K562 (cell line): ENCODE measurements around the gene SYT15. TPM values are rescaled to one million over a fixed set of nuclear protein-coding genes. Genes with fewer than 3 reads are reported as not detected.

ENCODE experiments used
- ATAC-seq: fragments of 200-7000 bp; cut with Tn5 transposase; 3 replicates; pipeline ENCODE4 v1.9.1; 2020; ENCODE audit warnings: moderate library complexity
- BruUV-seq: library from RNA; stranded (reverse); fragments of 400-500 nt; replicated peaks from 2 replicates; lab custom pipeline; 2021; lab: Mats Ljungman, UMichigan
- CTCF ChIA-PET: fragments of 300-600 bp; formaldehyde crosslinking; extraction: SDS; loops from one replicate; lab custom pipeline; 2021; ENCODE audit warnings: low intra/inter-chr PET ratio; lab: Yijun Ruan, JAX
- POLR2A ChIA-PET: fragments of 300-600, 350-650 bp; sonication (Branson Sonifier 250); formaldehyde crosslinking; extraction: SDS; loops from one replicate; lab custom pipeline; 2021; ENCODE audit warnings: antibody characterized with exemption, inconsistent platforms; lab: Yijun Ruan, JAX
- DNase-seq, 4 experiments: peaks; one replicate each; pipeline versions ENCODE4 v3.0.0 to v3.0.0-alpha.2; 2011 to 2018; ENCODE audit warnings: low spot score in 3 of 4, mixed read lengths in 3 of 4; ENCODE audit errors: extremely low read depth in 1 of 4
- FAIRE-seq: peaks from 2 replicates; lab custom pipeline; 2011; peaks lifted over from hg19 to GRCh38; lab: Jason Lieb, UNC
- H2AFZ ChIP-seq: 2 replicates; pipeline ENCODE4 v1.6.0; 2011; ENCODE audit warnings: low read depth, low read length, control low read depth, inconsistent platforms
- H3K27ac ChIP-seq: fragments of 200-600 bp; 3 replicates; pipeline ENCODE4 v1.8.0; 2011; ENCODE audit warnings: low read depth, mild to moderate bottlenecking, control low read depth, inconsistent platforms, low read length, moderate library complexity, mixed read lengths; ENCODE audit errors: extremely low read depth
- H3K27me3 ChIP-seq, 2 experiments: fragments of 300-600 bp in 1 of 2; 2 replicates in 1 of 2; 3 replicates in 1 of 2; pipeline versions ENCODE4 v1.6.0 to v1.8.0; 2011; ENCODE audit warnings: inconsistent platforms in 2 of 2, low read length in 2 of 2, mild to moderate bottlenecking in 1 of 2, mixed read lengths in 1 of 2, moderate library complexity in 1 of 2; ENCODE audit not compliant: control insufficient read depth in 2 of 2, insufficient read depth in 2 of 2
- H3K36me3 ChIP-seq: fragments of 300-600 bp; 3 replicates; pipeline ENCODE4 v1.8.0; 2011; ENCODE audit warnings: mild to moderate bottlenecking, low read length, inconsistent platforms; ENCODE audit not compliant: control insufficient read depth, insufficient read depth
- H3K4me1 ChIP-seq, 2 experiments: fragments of 200-600 bp in 1 of 2; replicated peaks in 1 of 2; 2 replicates in 1 of 2; 3 replicates in 1 of 2; pipeline versions ENCODE4 v1.5.1 to v1.8.0; 2011; ENCODE audit warnings: inconsistent platforms in 2 of 2, low read length in 2 of 2, mild to moderate bottlenecking in 1 of 2, mixed read lengths in 1 of 2, moderate library complexity in 1 of 2; ENCODE audit not compliant: control insufficient read depth in 2 of 2, insufficient read depth in 2 of 2
- H3K4me2 ChIP-seq: 2 replicates; pipeline ENCODE4 v1.6.1; 2011; ENCODE audit warnings: low read length, control low read depth, inconsistent platforms, mixed read lengths; ENCODE audit not compliant: insufficient read depth
- H3K4me3 ChIP-seq: fragments of 200-600 bp; sonication (generic), shearing (Covaris generic); 2 replicates; pipeline ENCODE4 v1.5.1; 2016; ENCODE audit warnings: control low read depth, inconsistent platforms
- H3K79me2 ChIP-seq: fragments of 200-600 bp; 3 replicates; pipeline ENCODE4 v1.8.0; 2011; ENCODE audit warnings: low read length, inconsistent platforms; ENCODE audit not compliant: control insufficient read depth, insufficient read depth
- H3K9ac ChIP-seq, 2 experiments: 2 replicates each; pipeline versions ENCODE4 v1.6.0 to v1.6.1; 2011; ENCODE audit warnings: low read depth in 2 of 2, low read length in 2 of 2, control low read depth in 1 of 2, inconsistent platforms in 1 of 2, mild to moderate bottlenecking in 1 of 2, mixed read lengths in 1 of 2; ENCODE audit not compliant: insufficient read depth in 1 of 2
- H3K9me1 ChIP-seq: one replicate; pipeline ENCODE4 v1.6.0; 2011; ENCODE audit warnings: inconsistent platforms, mild to moderate bottlenecking, low read length, moderate library complexity; ENCODE audit not compliant: control insufficient read depth, insufficient read depth
- H3K9me3 ChIP-seq: replicated peaks from 2 replicates; pipeline ENCODE4 v1.5.1; 2011; ENCODE audit warnings: low read depth, low read length, inconsistent platforms; ENCODE audit not compliant: control insufficient read depth, insufficient read depth
- H4K20me1 ChIP-seq: replicated peaks from 2 replicates; pipeline ENCODE4 v1.6.1; 2011; ENCODE audit warnings: low read length, inconsistent platforms, mixed read lengths; ENCODE audit not compliant: control insufficient read depth, insufficient read depth
- FOXJ2 ChIP-seq: fragments of 200-800 bp; sonication (Bioruptor generic); IDR thresholded peaks from 2 replicates; pipeline ENCODE4 v1.6.1; 2016; ENCODE audit warnings: missing genetic modification characterization, missing compliant biosample characterization
- GTF3C2 ChIP-seq: IDR thresholded peaks from 3 replicates; pipeline ENCODE4 v1.6.1; 2011; ENCODE audit warnings: borderline replicate concordance, mild to moderate bottlenecking, moderate library complexity; ENCODE audit not compliant: insufficient read length; ENCODE audit errors: extremely low read depth
- HMBOX1 ChIP-seq: sonication (generic); IDR thresholded peaks from 2 replicates; pipeline ENCODE4 v1.6.1; 2016
- KHSRP ChIP-seq: fragments of 450-650 bp; IDR thresholded peaks from 2 replicates; pipeline ENCODE4 v1.6.1; 2017
- MYBL2 ChIP-seq, 2 experiments: fragments of 450-650 bp in 1 of 2; sonication (generic) in 1 of 2; formaldehyde crosslinking in 1 of 2; IDR thresholded peaks; 2 replicates each; pipeline versions ENCODE4 v1.6.1 to v1.8.1; 2017 to 2022; ENCODE audit warnings: borderline replicate concordance in 1 of 2, inconsistent platforms in 1 of 2, low read depth in 1 of 2, mild to moderate bottlenecking in 1 of 2, missing genetic modification reagents in 1 of 2, moderate library complexity in 1 of 2
- NCOA4 ChIP-seq: fragments of 450-650 bp; IDR thresholded peaks from 2 replicates; pipeline ENCODE4 v1.6.1; 2018; ENCODE audit warnings: mild to moderate bottlenecking; ENCODE audit not compliant: partially characterized antibody
- NONO ChIP-seq, 2 experiments: fragments of 200-400 bp in 1 of 2; fragments of 450-650 bp in 1 of 2; formaldehyde crosslinking in 1 of 2; IDR thresholded peaks; 2 replicates each; pipeline ENCODE4 v1.6.1; 2017; ENCODE audit warnings: low read depth in 2 of 2, mild to moderate bottlenecking in 2 of 2, moderate library complexity in 2 of 2, low read length in 1 of 2
- RBM25 ChIP-seq: fragments of 200-400 bp; formaldehyde crosslinking; IDR thresholded peaks from 2 replicates; pipeline ENCODE4 v1.6.1; 2018; ENCODE audit warnings: low read length, low read depth, moderate library complexity; ENCODE audit not compliant: severe bottlenecking
- SAFB ChIP-seq: fragments of 200-400 bp; formaldehyde crosslinking; IDR thresholded peaks from 2 replicates; pipeline ENCODE4 v1.6.1; 2017; ENCODE audit warnings: low read depth, low read length, borderline replicate concordance
- ZBTB5 ChIP-seq: fragments of 450-650 bp; IDR thresholded peaks from 2 replicates; pipeline ENCODE4 v1.6.1; 2017; ENCODE audit warnings: antibody characterized with exemption
- ZNF449 ChIP-seq: fragments of 250-450 bp; sonication (Bioruptor Pico); IDR thresholded peaks from 2 replicates; pipeline ENCODE4 v1.8.0; 2022; ENCODE audit warnings: moderate library complexity, mild to moderate bottlenecking, inconsistent platforms
- ZNF589 ChIP-seq: fragments of 200-800 bp; sonication (Bioruptor generic); IDR thresholded peaks from 2 replicates; pipeline ENCODE4 v1.6.1; 2016; ENCODE audit warnings: low read depth, missing genetic modification characterization, missing compliant biosample characterization
- WGBS: fragments of 100-300 bp; shearing (Covaris generic); methylation state at CpG from one replicate; pipeline ENCODE4 v1.1.6; 2016; ENCODE audit warnings: low coverage, mixed read lengths; ENCODE audit not compliant: insufficient coverage; ENCODE audit errors: missing lambda C conversion rate; 5-methylcytosine and 5-hydroxymethylcytosine counted together
- in situ Hi-C: fragments of 300-500 bp; cut with MboI; formaldehyde crosslinking; loops from 4 replicates; pipeline ENCODE4 v1.15.0; 2018; ENCODE audit warnings: inconsistent platforms, mixed read lengths
- intact Hi-C: fragments of 100-400 bp; cut with micrococcal nuclease; formaldehyde crosslinking; loops from 2 replicates; pipeline ENCODE4 v1.14.2; 2022
- polyA plus RNA-seq, 8 experiments: library from polyadenylated mRNA; depleted of rRNA in 4 of 8; stranded (reverse) in 5 of 8; unstranded in 3 of 8; fragments of >200 nt; fragmentation: Nextera tagmentation in 2 of 8; fragmentation: Illumina TruSeq in 1 of 8; extraction: Ambion mirVana in 2 of 8; extraction: Trizol in 1 of 8; gene quantifications; 2 replicates each; pipeline versions ENCODE4 v1.2.1 to v1.2.3, GENCODE V29; 2011 to 2014; ENCODE audit warnings: inconsistent platforms in 1 of 8, missing spikeins in 1 of 8
- total RNA-seq, 7 experiments: library from RNA; depleted of rRNA in 6 of 7; stranded (reverse); fragments of >200 nt in 6 of 7; fragmentation: Illumina TruSeq in 2 of 7; extraction: Trizol in 2 of 7; gene quantifications; 2 replicates each; pipeline versions ENCODE4 v1.2.1 to v1.2.3, GENCODE V29; 2011 to 2021; ENCODE audit warnings: low replicate concordance in 1 of 7

SYT15 gene
- total and polyA plus RNA-seq, 9 of the 15 experiments (the other 6 are each of a cell fraction or from before 2014, with no cell fraction given), result 0.05 to 0.82 (median 0.21) TPM; not detected in 1

- peaks cover 52% of the 10 kb centered on the region for H4K20me1 ChIP-seq
- H3K36me3 ChIP-seq, result no peaks in the 10 kb centered on the region
- WGBS, result 0% methylated on average over 4 of the region's 4 CpGs
- BruUV-seq, result no TSS peak
- FAIRE-seq (no peak), DNase-seq (no peak), ATAC-seq (no peak)
- no peak overlapping the region for H3K4me3 ChIP-seq
- CTCF ChIA-PET, result no interaction called here
- no peak overlapping the region for H3K4me2 ChIP-seq
- no peaks in the 10 kb centered on the region for H3K9me1 ChIP-seq
- H3K9me3 ChIP-seq, result no peaks in the 10 kb centered on the region
- H3K27me3 ChIP-seq, result peaks cover 31 to 90% of the 10 kb centered on the region in 2 experiments; a peak in 4 of 5 replicates
- POLR2A ChIA-PET, result interaction anchor here (0.9 kb wide), 1 partner anchor 9 kb away, joined by 3 read pairs; no protein-coding TSS in a partner anchor
- H3K9ac ChIP-seq, result no peak overlapping the region; a peak in 1 of 4 replicates
- in situ Hi-C loops (loop anchor here (5.0 kb wide), 1 partner anchor 1222 kb away; no protein-coding TSS in a partner anchor), intact Hi-C loops (no loop called here)
- no peak overlapping the region for H3K27ac ChIP-seq
- no peak overlapping the region for H2AFZ ChIP-seq
- H3K79me2 ChIP-seq, result no peaks in the 10 kb centered on the region
- peaks cover 7 to 21% of the 10 kb centered on the region in 2 experiments; a peak in 4 of 5 replicates for H3K4me1 ChIP-seq
- no peak for TF ChIP-seq RBM25
- TF ChIP-seq NCOA4, result no peak
- TF ChIP-seq ZBTB5, result no peak
- no peak for TF ChIP-seq FOXJ2
- TF ChIP-seq NONO (IDR thresholded peaks at IDR 0.05; ENCODE audit: low read depth in 2 of 2, low read length in 1 of 2), result no peak
- TF ChIP-seq ZNF449 (CRISPR knock-in tag), result no peak
- no peak for TF ChIP-seq KHSRP
- TF ChIP-seq GTF3C2, result no peak
- no peak for TF ChIP-seq HMBOX1
- TF ChIP-seq SAFB, result no peak
- no peak for TF ChIP-seq MYBL2 (IDR thresholded peaks at IDR 0.05; ENCODE audit: low read depth)
- TF ChIP-seq MYBL2 (CRISPR knock-in tag; IDR thresholded peaks at IDR 0.05; ENCODE audit: borderline replicate concordance), result no peak
- TF ChIP-seq ZNF589 (CRISPR knock-in tag), result no peak
Observed at GRCh38 chr10:46555366-46555712, 23.6 kb upstream of the SYT15 start.
